WI38 (cell line): ENCODE results near the gene NOL4L.

Experiments
- H3K4me3 ChIP-seq: 2 replicates; pipeline ENCODE4 v1.5.1; 2011; ENCODE audit warnings: low read depth, mild to moderate bottlenecking, control low read depth, low read length
- TF ChIP-seq, protein P1 (sequence below): IDR thresholded peaks from 2 replicates; pipeline ENCODE4 v1.5.1; 2012; ENCODE audit warnings: low read depth, mild to moderate bottlenecking, control low read depth, low read length

The NOL4L gene

GRCh38 chr20:32556312-32557184 is 28.6 kb downstream of the NOL4L start:
- no peak overlapping the region for H3K4me3 ChIP-seq
- TF ChIP-seq, protein P1, sequence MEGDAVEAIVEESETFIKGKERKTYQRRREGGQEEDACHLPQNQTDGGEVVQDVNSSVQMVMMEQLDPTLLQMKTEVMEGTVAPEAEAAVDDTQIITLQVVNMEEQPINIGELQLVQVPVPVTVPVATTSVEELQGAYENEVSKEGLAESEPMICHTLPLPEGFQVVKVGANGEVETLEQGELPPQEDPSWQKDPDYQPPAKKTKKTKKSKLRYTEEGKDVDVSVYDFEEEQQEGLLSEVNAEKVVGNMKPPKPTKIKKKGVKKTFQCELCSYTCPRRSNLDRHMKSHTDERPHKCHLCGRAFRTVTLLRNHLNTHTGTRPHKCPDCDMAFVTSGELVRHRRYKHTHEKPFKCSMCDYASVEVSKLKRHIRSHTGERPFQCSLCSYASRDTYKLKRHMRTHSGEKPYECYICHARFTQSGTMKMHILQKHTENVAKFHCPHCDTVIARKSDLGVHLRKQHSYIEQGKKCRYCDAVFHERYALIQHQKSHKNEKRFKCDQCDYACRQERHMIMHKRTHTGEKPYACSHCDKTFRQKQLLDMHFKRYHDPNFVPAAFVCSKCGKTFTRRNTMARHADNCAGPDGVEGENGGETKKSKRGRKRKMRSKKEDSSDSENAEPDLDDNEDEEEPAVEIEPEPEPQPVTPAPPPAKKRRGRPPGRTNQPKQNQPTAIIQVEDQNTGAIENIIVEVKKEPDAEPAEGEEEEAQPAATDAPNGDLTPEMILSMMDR: no peak

DNA sequence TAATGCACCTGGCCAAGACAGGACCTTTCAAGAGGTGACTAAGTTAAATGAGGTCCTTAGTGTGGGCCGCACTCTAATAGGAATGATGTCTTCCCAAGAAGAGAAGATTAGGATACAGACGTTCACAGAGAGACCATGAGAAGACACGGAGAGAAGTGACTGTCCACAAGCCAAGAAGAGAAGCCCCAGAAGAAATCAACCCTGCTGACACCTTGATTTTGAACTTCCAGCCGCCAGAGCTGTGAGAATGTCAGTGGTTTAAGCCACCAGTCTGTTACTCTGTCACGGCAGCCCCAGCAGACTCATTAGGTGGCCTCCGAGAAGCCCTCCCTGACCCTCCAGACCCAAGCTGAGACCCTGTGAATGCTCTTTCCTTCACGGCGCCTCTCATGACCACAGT is 29.5 kb downstream of the NOL4L start:
- TF ChIP-seq, protein P1: no peak
- no peak overlapping the region for H3K4me3 ChIP-seq

GRCh38 chr20:32554965-32555289 is 30.2 kb downstream of the NOL4L start:
- no peak overlapping the region for H3K4me3 ChIP-seq
- TF ChIP-seq, protein P1: no peak

DNA sequence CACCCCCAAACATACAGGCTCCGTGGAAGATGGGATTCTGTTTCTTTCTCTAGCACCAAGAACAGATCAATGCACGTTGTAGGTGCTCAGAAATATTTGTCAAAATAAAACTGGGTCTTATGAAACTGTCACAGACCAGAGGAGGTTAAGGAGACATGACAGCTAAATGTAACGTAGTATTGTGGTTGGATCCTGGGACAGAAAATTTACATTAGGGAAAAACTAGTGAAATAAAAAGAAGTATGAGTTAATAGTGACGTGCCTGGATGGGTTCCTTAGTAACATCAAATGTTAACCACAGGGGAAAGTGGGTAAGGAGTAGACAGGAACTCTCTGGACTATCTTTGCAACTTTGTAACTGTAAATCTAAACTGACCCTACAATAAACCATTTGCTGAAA is 31.5 kb downstream of the NOL4L start:
- H3K4me3 ChIP-seq: no peak overlapping the region
- TF ChIP-seq, protein P1: no peak

DNA sequence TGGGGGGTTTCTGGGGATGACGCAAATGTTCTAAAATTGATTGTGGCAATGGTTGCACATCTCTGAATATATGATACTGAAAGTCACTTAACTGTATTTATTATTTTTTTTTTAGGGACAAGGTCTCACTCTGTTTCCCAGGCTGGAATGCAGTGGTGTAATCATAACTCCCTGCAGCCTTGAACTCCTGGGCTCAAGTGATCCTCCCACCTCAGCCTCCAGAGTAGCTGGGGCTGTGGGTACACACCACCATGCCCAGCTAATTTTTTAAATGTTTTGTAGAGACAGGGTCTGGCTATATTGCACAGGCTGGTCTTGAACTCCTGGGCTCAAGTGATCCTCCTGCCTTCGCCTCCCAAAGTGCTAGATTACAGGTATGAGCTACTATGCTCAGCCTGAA is 33.4 kb downstream of the NOL4L start:
- H3K4me3 ChIP-seq: no peak overlapping the region
- TF ChIP-seq, protein P1: no peak

- H3K4me3 ChIP-seq: no peak overlapping the region
- TF ChIP-seq, protein P1: no peak
Observed at GRCh38 chr20:32549842-32550241, 35.3 kb downstream of the NOL4L start.

- H3K4me3 ChIP-seq: no peak overlapping the region
- TF ChIP-seq, protein P1: no peak
Observed at GRCh38 chr20:32547753-32548034, 37.4 kb downstream of the NOL4L start.
